Measurements from ENCODE around the gene GGTLC2.
"Not testable (repeated sequence)": the region's sequence is repeated elsewhere in the genome, so short reads cannot be mapped to it uniquely, and the experiment has no call there.

The GGTLC2 gene

GRCh38 chr22:22644314-22644713 is at the start of gene GGTLC2:
Gene GGTLC2 (plus strand): TSS chr22:22644614. CDS start chr22:22646346, 1,732 bp downstream.
- not testable (repeated sequence) for H3K36me3 ChIP-seq; H3K4me3 ChIP-seq; H4K20me1 ChIP-seq; H3K9me3 ChIP-seq (replicated peaks in 1 of 11); H3K27me3 ChIP-seq; H3K9ac ChIP-seq; H3K4me1 ChIP-seq; H3K4me2 ChIP-seq; H3K27ac ChIP-seq

- Histone ChIP-seq H3K36me3 (no peaks in the 10 kb centered on the region), H3K9me3 (replicated peaks in 1 of 11) (peaks cover 0 to 8% (median 0%) of the 10 kb centered on the region in 11 experiments; a peak in 2 of 22 replicates), H3K27me3 (no peaks in the 10 kb centered on the region), H3K4me1 (peaks cover 0 to 41% (median 32%) of the 10 kb centered on the region in 10 experiments; a peak in 18 of 20 replicates), H3K9ac (peak overlapping the region in 1 of 11 experiments; percentile 14; a peak in 1 of 22 replicates), H3K27ac (no peak overlapping the region), H3K4me2 (no peak overlapping the region), H4K20me1 (no peaks in the 10 kb centered on the region), H3K4me3 (no peak overlapping the region)
- no peak for TF ChIP-seq Cebpa-rat (IDR thresholded peaks at IDR 0.05)
Observed at GRCh38 chr22:22595001-22595835, 49.2 kb upstream of the GGTLC2 start.

GRCh38 chr22:22598144-22598543 is 46.3 kb upstream of the GGTLC2 start:
- H3K27me3 ChIP-seq: no peaks in the 10 kb centered on the region
- peaks cover 0 to 53% (median 34%) of the 10 kb centered on the region in 10 experiments; a peak in 18 of 20 replicates for H3K4me1 ChIP-seq
- no peak overlapping the region for H3K27ac ChIP-seq
- H3K4me3 ChIP-seq: no peak overlapping the region
- H3K36me3 ChIP-seq: no peaks in the 10 kb centered on the region
- TF ChIP-seq Cebpa-rat (IDR thresholded peaks at IDR 0.05): no peak
- no peaks in the 10 kb centered on the region; a peak in 1 of 22 replicates for H4K20me1 ChIP-seq
- H3K9ac ChIP-seq: peak overlapping the region in 1 of 11 experiments; percentile 22; a peak in 1 of 22 replicates
- H3K4me2 ChIP-seq: peak overlapping the region in 9 of 11 experiments; percentile 11 to 90 (median 81); a peak in 17 of 22 replicates
- peaks cover 0 to 8% (median 0%) of the 10 kb centered on the region in 11 experiments; a peak in 2 of 22 replicates for H3K9me3 ChIP-seq (replicated peaks in 1 of 11)

GRCh38 chr22:22599248-22599647 is 45.2 kb upstream of the GGTLC2 start:
- Histone ChIP-seq H3K36me3 (no peaks in the 10 kb centered on the region), H3K4me3 (no peak overlapping the region), H3K9me3 (replicated peaks in 1 of 11) (peaks cover 0 to 8% (median 0%) of the 10 kb centered on the region in 11 experiments; a peak in 2 of 22 replicates), H3K4me1 (peaks cover 5 to 59% (median 43%) of the 10 kb centered on the region in 10 experiments), H4K20me1 (no peaks in the 10 kb centered on the region; a peak in 1 of 22 replicates), H3K9ac (peak overlapping the region in 1 of 11 experiments; percentile 5; a peak in 2 of 22 replicates), H3K27me3 (no peaks in the 10 kb centered on the region), H3K27ac (no peak overlapping the region), H3K4me2 (peak overlapping the region; percentile 16 to 90 (median 79); a peak in 20 of 22 replicates)
- no peak for TF ChIP-seq Cebpa-rat (IDR thresholded peaks at IDR 0.05)

GRCh38 chr22:22600531-22601261 is 43.7 kb upstream of the GGTLC2 start:
- Histone ChIP-seq H3K9ac (no peak overlapping the region), H4K20me1 (peaks cover 0 to 5% (median 0%) of the 10 kb centered on the region in 11 experiments; a peak in 1 of 22 replicates), H3K27ac (no peak overlapping the region), H3K4me3 (no peak overlapping the region), H3K4me2 (peak overlapping the region in 6 of 11 experiments; percentile 76 to 90 (median 82); a peak in 11 of 22 replicates), H3K4me1 (peaks cover 18 to 64% (median 50%) of the 10 kb centered on the region in 10 experiments), H3K9me3 (replicated peaks in 1 of 11) (peaks cover 0 to 8% (median 0%) of the 10 kb centered on the region in 11 experiments; a peak in 2 of 22 replicates), H3K36me3 (no peaks in the 10 kb centered on the region), H3K27me3 (no peaks in the 10 kb centered on the region)
- TF ChIP-seq Cebpa-rat (IDR thresholded peaks at IDR 0.05): no peak

- Histone ChIP-seq H3K4me1 (peaks cover 18 to 53% (median 40%) of the 10 kb centered on the region in 10 experiments), H3K4me2 (peak overlapping the region in 10 of 11 experiments; percentile 56 to 92 (median 78); a peak in 18 of 22 replicates), H3K27ac (no peak overlapping the region), H3K9ac (no peak overlapping the region), H3K9me3 (replicated peaks in 1 of 11) (peaks cover 8 to 17% (median 13%) of the 10 kb centered on the region in 11 experiments; a peak in 20 of 22 replicates), H4K20me1 (peaks cover 0 to 5% (median 0%) of the 10 kb centered on the region in 11 experiments; a peak in 1 of 22 replicates), H3K36me3 (no peaks in the 10 kb centered on the region; a peak in 1 of 22 replicates), H3K4me3 (no peak overlapping the region), H3K27me3 (no peaks in the 10 kb centered on the region)
- no peak for TF ChIP-seq Cebpa-rat (IDR thresholded peaks at IDR 0.05)
Observed at GRCh38 chr22:22603470-22603947, 40.9 kb upstream of the GGTLC2 start.

- no peaks in the 10 kb centered on the region for H3K27me3 ChIP-seq
- H3K9ac ChIP-seq: no peak overlapping the region; a peak in 1 of 22 replicates
Observed at GRCh38 chr22:22604326-22605073, 39.9 kb upstream of the GGTLC2 start.

GRCh38 chr22:22605074-22605404 is 39.4 kb upstream of the GGTLC2 start:
- H3K36me3 ChIP-seq: no peaks in the 10 kb centered on the region; a peak in 1 of 22 replicates
- no peak overlapping the region for H3K9ac ChIP-seq
- H3K9me3 ChIP-seq (replicated peaks in 1 of 11): peaks cover 8 to 17% (median 13%) of the 10 kb centered on the region in 11 experiments; a peak in 20 of 22 replicates
- peaks cover 16 to 46% (median 27%) of the 10 kb centered on the region in 10 experiments for H3K4me1 ChIP-seq
- H4K20me1 ChIP-seq: peaks cover 0 to 5% (median 0%) of the 10 kb centered on the region in 11 experiments; a peak in 1 of 22 replicates
- no peaks in the 10 kb centered on the region for H3K27me3 ChIP-seq
- peak overlapping the region; percentile 56 to 92 (median 78) for H3K4me2 ChIP-seq
- TF ChIP-seq Cebpa-rat (IDR thresholded peaks at IDR 0.05): no peak
- peak overlapping the region in 2 of 11 experiments; percentile 2 to 21; a peak in 3 of 22 replicates for H3K27ac ChIP-seq
- H3K4me3 ChIP-seq: peak overlapping the region in 1 of 10 experiments; percentile 13; a peak in 1 of 20 replicates

More at GRCh38 chr22:22604326-22605073, 39.9 kb upstream of the GGTLC2 start:
- Histone ChIP-seq H3K4me3 (peak overlapping the region in 1 of 10 experiments; percentile 13; a peak in 2 of 20 replicates), H4K20me1 (peaks cover 0 to 5% (median 0%) of the 10 kb centered on the region in 11 experiments; a peak in 1 of 22 replicates), H3K4me1 (peaks cover 18 to 50% (median 33%) of the 10 kb centered on the region in 10 experiments), H3K9me3 (replicated peaks in 1 of 11) (peaks cover 8 to 17% (median 13%) of the 10 kb centered on the region in 11 experiments; a peak in 20 of 22 replicates), H3K36me3 (no peaks in the 10 kb centered on the region; a peak in 1 of 22 replicates), H3K4me2 (peak overlapping the region; percentile 56 to 92 (median 78)), H3K27ac (peak overlapping the region in 2 of 11 experiments; percentile 2 to 21; a peak in 3 of 22 replicates)
- no peak for TF ChIP-seq Cebpa-rat (IDR thresholded peaks at IDR 0.05)

GRCh38 chr22:22608022-22608421 is 36.4 kb upstream of the GGTLC2 start:
- H3K36me3 ChIP-seq, H3K27me3 ChIP-seq, H3K27ac ChIP-seq, H3K4me3 ChIP-seq, H3K9ac ChIP-seq, H4K20me1 ChIP-seq, H3K4me2 ChIP-seq: not testable (repeated sequence)
- Histone ChIP-seq H3K4me1 (peaks cover 16 to 34% (median 26%) of the 10 kb centered on the region in 10 experiments), H3K9me3 (replicated peaks in 1 of 11) (peaks cover 8 to 17% (median 13%) of the 10 kb centered on the region in 11 experiments; a peak in 20 of 22 replicates)
